ENCODE measurements around the gene OR6C2. TPM values are rescaled to one million over a fixed set of nuclear protein-coding genes. Genes with fewer than 3 reads are reported as not detected.
"Not testable (repeated sequence)": the region's sequence is repeated elsewhere in the genome, so short reads cannot be mapped to it uniquely, and the experiment has no call there.

The OR6C2 gene
- total RNA-seq, 1 experiment from 2014 or later, result not detected

DNA sequence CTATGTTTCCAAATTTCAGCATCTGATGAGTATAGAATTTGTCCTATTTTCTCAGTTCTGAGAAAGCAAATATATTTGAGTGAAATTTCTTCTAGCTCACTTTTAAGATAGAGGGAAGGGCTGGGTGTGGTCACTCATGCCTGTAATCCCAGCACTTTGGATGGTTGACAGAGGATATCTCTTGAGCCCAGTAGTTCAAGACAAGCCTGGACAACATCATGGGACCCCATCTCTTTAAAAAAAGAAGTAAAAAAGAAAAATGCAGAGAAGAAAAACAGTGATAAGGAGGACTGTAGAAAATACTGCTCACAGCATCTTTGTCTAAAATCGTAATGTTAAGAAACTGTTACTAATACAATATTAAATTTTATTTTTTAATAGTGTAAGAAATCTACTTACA lies 28.4 kb downstream of the OR6C2 start:
- DNase-seq (ENCODE audit: low spot score), result no peak

DNA sequence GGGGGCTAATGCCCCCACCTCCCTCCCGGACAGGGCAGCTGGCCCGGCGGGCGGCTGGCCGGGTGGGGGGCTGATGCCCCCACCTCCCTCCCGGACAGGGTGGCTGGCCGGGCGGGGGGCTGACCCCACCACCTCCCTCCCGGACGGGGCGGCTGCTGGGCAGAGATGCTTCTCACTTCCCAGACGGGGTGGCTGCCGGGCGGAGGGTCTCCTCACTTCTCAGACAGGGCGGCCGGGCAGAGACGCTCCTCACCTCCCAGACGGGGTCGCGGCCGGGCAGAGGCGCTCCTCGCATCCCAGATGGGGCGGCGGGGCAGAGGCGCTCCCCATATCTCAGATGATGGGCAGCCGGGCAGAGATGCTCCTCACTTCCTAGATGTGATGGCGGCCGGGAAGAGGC lies 35.3 kb downstream of the OR6C2 start:
- not testable (repeated sequence) for DNase-seq (ENCODE audit: low spot score)

GRCh38 chr12:55484284-55484683 lies 40.4 kb downstream of the OR6C2 start:
- not testable (repeated sequence) for DNase-seq (ENCODE audit: low spot score)

GRCh38 chr12:55492078-55492477 lies 48.2 kb downstream of the OR6C2 start, which contains the start of gene OR6C68:
OR6C68 (plus strand) TSS chr12:55492378; CDS start chr12:55492378, 0 bp downstream.
- DNase-seq (ENCODE audit: low spot score), result no peak

GRCh38 chr12:55495490-55495889 lies 51.6 kb downstream of the OR6C2 start:
- DNase-seq (ENCODE audit: low spot score), result no peak

DNA sequence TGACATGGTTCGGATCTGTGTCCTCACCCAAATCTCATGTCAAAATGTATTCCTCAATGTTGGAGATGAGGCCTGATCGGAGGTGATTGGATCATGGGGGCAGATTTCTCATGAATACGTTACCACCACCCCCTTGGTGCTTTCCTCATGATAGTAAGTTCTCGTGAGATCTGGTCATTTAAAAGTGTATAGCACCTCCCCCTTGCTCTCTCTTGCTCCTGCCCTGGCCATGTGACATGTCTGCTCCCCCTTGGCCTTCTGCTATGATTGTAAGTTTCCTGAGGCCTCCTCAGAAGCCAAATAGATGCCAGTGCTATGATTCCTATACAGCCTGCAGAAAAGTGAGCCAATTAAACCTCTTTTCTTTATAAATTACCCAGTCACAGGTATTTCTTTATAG lies 55.4 kb downstream of the OR6C2 start:
- no peak for DNase-seq (ENCODE audit: low spot score)

- DNase-seq (ENCODE audit: low spot score), result no peak
Measured at GRCh38 chr12:55499810-55500252, 56.0 kb downstream of the OR6C2 start.

DNA sequence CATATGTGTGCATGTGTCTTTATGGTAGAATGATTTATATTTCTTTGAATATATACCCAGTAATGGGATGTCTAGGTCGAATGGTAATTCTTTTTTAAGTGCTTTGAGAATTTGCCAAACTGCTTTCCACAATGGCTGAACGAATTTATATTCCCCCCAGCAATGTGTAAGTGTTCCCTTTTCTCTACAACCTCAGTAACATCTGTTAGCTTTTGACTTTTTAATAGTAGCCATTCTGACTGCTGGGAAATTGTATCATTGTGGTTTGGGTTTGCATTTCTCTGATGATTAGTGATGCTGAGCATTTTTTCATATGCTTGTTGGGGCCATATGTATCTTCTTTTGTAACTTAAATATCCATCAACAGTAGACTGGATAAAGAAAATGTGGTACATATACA lies 57.7 kb downstream of the OR6C2 start:
- no peak for DNase-seq (ENCODE audit: low spot score)

Other genes with a start within 250 kb of the OR6C2 start
- not detected in 2 replicates for gene OR10A7, start 223.1 kb upstream of the OR6C2 start, total RNA-seq (2014; rRNA removed; shearing (Covaris generic))
- gene OR6C74, start 199.5 kb upstream of the OR6C2 start, total RNA-seq (2014; rRNA removed; shearing (Covaris generic)), result not detected in 2 replicates
- not detected in 2 replicates for gene OR6C6, start 147.5 kb upstream of the OR6C2 start, total RNA-seq (2014; rRNA removed; shearing (Covaris generic))
- not detected in 2 replicates for gene OR6C1, start 129.7 kb upstream of the OR6C2 start, total RNA-seq (2014; rRNA removed; shearing (Covaris generic))
- not detected in 2 replicates for gene OR6C3, start 113.3 kb upstream of the OR6C2 start, total RNA-seq (2014; rRNA removed; shearing (Covaris generic))
- gene OR6C75, start 81.1 kb upstream of the OR6C2 start, total RNA-seq (2014; rRNA removed; shearing (Covaris generic)), result not detected in 2 replicates
- not detected in 2 replicates for gene OR6C65, start 43.5 kb upstream of the OR6C2 start, total RNA-seq (2014; rRNA removed; shearing (Covaris generic))
- gene OR6C76, start 17.8 kb upstream of the OR6C2 start, total RNA-seq (2014; rRNA removed; shearing (Covaris generic)), result not detected in 2 replicates
- gene OR6C70, start 26.1 kb downstream of the OR6C2 start, total RNA-seq (2014; rRNA removed; shearing (Covaris generic)), result not detected in 2 replicates
- gene OR6C68, start 48.3 kb downstream of the OR6C2 start, total RNA-seq (2014; rRNA removed; shearing (Covaris generic)), result not detected in 2 replicates
- gene OR6C4, start 105.5 kb downstream of the OR6C2 start, total RNA-seq (2014; rRNA removed; shearing (Covaris generic)), result not detected in 2 replicates
- not detected in 2 replicates for gene OR2AP1, start 128.4 kb downstream of the OR6C2 start, total RNA-seq (2014; rRNA removed; shearing (Covaris generic))
- not detected in 2 replicates for gene OR10P1, start 192.8 kb downstream of the OR6C2 start, total RNA-seq (2014; rRNA removed; shearing (Covaris generic))

Measured in A172 (cell line).